ENCODE results near the gene NHSL1. TPM values are rescaled to one million over a fixed set of nuclear protein-coding genes. Genes with fewer than 3 reads are reported as not detected.

Gene NHSL1
- total and polyA plus RNA-seq, 2 of the 8 experiments (the other 6 are each of a cell fraction or from before 2014, with no cell fraction given), result 7.2 to 32.4 TPM

DNA sequence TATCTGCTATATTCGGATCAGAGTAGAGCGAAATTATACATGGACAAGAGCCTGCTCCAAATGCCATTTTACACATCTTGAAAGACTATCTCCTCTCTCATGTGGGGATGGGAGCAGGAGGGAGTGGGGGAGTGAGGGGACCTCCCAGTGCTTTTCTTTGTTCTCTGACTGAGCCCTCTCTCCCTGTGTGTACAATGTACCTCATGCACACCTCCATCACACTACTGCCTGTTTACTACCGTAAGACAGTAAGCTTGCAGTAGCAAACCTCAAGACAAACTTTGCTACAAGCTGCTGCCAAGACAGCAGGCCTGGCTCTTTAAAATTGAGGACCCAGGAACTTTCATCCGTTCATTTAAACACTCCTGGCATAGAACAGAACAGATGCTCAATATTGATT, 7.2 kb downstream of the NHSL1 start:
- no peaks in the 10 kb centered on the region; the same call in 1 of the 2 replicates for H3K79me1 ChIP-seq (ENCODE audit: low read depth, low read length)
- ChIA-PET CTCF (ENCODE audit: partially characterized antibody) (interaction anchor here (0.6 to 1.9 kb wide), 3 partner anchors 63 to 366 kb away, joined by 3 to 6 read pairs (median 3); no protein-coding TSS in a partner anchor), POLR2A (ENCODE audit: partially characterized antibody) (interaction anchor here (0.8 to 1.1 kb wide), 2 partner anchors 8 to 11 kb away, joined by 3 to 4 read pairs; no protein-coding TSS in a partner anchor)
- H3K23me2 ChIP-seq (ENCODE audit: low read depth, low read length), result no peaks in the 10 kb centered on the region
- H3K23ac ChIP-seq (ENCODE audit: insufficient read length), result no peak overlapping the region
- no peaks in the 10 kb centered on the region for H4K20me1 ChIP-seq (replicated peaks in 1 of 2; ENCODE audit: control insufficient read depth in 1 of 2, insufficient read depth in 2 of 2, low read length in 2 of 2)
- H2AK5ac ChIP-seq (ENCODE audit: low read depth, low read length), result no peak overlapping the region
- H2BK5ac ChIP-seq (ENCODE audit: low read depth, low read length), result no peak overlapping the region; the same call in 1 of the 2 replicates
- H3K79me2 ChIP-seq (ENCODE audit: control insufficient read depth in 1 of 2, insufficient read depth in 2 of 2, low read length in 2 of 2), result peaks cover 0 to 25% of the 10 kb centered on the region in 2 experiments; a peak in 3 of 4 replicates
- no peak overlapping the region for H2AFZ ChIP-seq (ENCODE audit: low read length)
- H3K9ac ChIP-seq (replicated peaks in 1 of 4; ENCODE audit: extremely low read depth in 1 of 4, low read depth in 3 of 4, low read length in 3 of 4), result peak overlapping the region in 1 of 4 experiments; percentile 45; a peak in 1 of 7 replicates
- no peak overlapping the region for H2BK12ac ChIP-seq (ENCODE audit: low read depth, low read length)
- H3K56ac ChIP-seq (replicated peaks; ENCODE audit: insufficient read length, low read depth, low read length), result peak overlapping the region; percentile 11
- H3K18ac ChIP-seq (ENCODE audit: extremely low read depth, low read length), result no peak overlapping the region
- H4K5ac ChIP-seq (ENCODE audit: insufficient read length, low read depth, low read length), result no peak overlapping the region
- no peak for FAIRE-seq
- H3K14ac ChIP-seq (ENCODE audit: insufficient read length), result no peak overlapping the region
- H2BK120ac ChIP-seq (replicated peaks; ENCODE audit: low read depth, low read length), result no peak overlapping the region
- H4K91ac ChIP-seq (replicated peaks; ENCODE audit: insufficient read length, low read length), result peak overlapping the region; percentile 59
- H3K4me1 ChIP-seq (replicated peaks in 1 of 4; ENCODE audit: control insufficient read depth in 3 of 4, insufficient read depth in 4 of 4, low read length in 3 of 4), result peaks cover 3 to 20% (median 12%) of the 10 kb centered on the region in 4 experiments; a peak in 6 of 7 replicates
- no peak overlapping the region for H4K8ac ChIP-seq (ENCODE audit: extremely low read depth, insufficient read depth, low read length)
- DNase-seq (ENCODE audit: low read depth in 1 of 2, low spot score in 2 of 2), result no peak
- peak overlapping the region in 1 of 2 experiments; percentile 36; a peak in 1 of 4 replicates for H3K4me2 ChIP-seq (ENCODE audit: insufficient read depth in 1 of 2, low read depth in 2 of 2, low read length in 2 of 2)
- peaks cover 0 to 17% (median 0%) of the 10 kb centered on the region in 4 experiments; a peak in 3 of 8 replicates for H3K36me3 ChIP-seq (ENCODE audit: control insufficient read depth in 2 of 4, insufficient read depth in 4 of 4, low read length in 3 of 4)
- H2BK15ac ChIP-seq (ENCODE audit: low read length), result no peak overlapping the region
- no peak overlapping the region for H3K4ac ChIP-seq (replicated peaks; ENCODE audit: insufficient read length, low read depth, low read length)
- no peaks in the 10 kb centered on the region for H3K27me3 ChIP-seq (replicated peaks in 1 of 4; ENCODE audit: control insufficient read depth in 3 of 4, extremely low read depth in 1 of 4, insufficient read depth in 3 of 4, low read length in 3 of 4)
- H3K27ac ChIP-seq (ENCODE audit: low read depth, low read length), result no peak overlapping the region
- no peaks in the 10 kb centered on the region for H3K9me3 ChIP-seq (ENCODE audit: insufficient read depth in 2 of 2, low read depth in 1 of 2, low read length in 1 of 2)
- 80% methylated on average over 4 of the region's 4 CpGs; no CpG with 5 or more reads in 1 of the 2 experiments for WGBS, 2 experiments (ENCODE audit: extremely low coverage in 1 of 2, insufficient coverage in 1 of 2, insufficient read length in 1 of 2, insufficient replicate concordance in 2 of 2, low coverage in 1 of 2, low lambda C conversion rate in 2 of 2, missing lambda C conversion rate in 1 of 2)
- no peak overlapping the region for H3K4me3 ChIP-seq (ENCODE audit: extremely low read depth in 1 of 4, insufficient read depth in 2 of 4, low read depth in 3 of 4, low read length in 4 of 4)
- H2BK20ac ChIP-seq (ENCODE audit: low read length), result no peak overlapping the region
- TF ChIP-seq JUN (IDR thresholded peaks at IDR 0.05; ENCODE audit: low read depth, low read length) (no peak), CHD2 (IDR thresholded peaks at IDR 0.05; ENCODE audit: low read length) (no peak), HDAC6 (IDR thresholded peaks at IDR 0.05; ENCODE audit: low read depth, low read length) (no peak), SUZ12 (IDR thresholded peaks at IDR 0.05; ENCODE audit: low read length) (no peak), SAP30 (IDR thresholded peaks at IDR 0.05; ENCODE audit: insufficient read depth, insufficient replicate concordance, low read length) (no peak), KDM5A (IDR thresholded peaks at IDR 0.05; ENCODE audit: low read length) (no peak)
